Caco-2 (cell line): ENCODE data around the gene RACK1. TPM values are rescaled to one million over a fixed set of nuclear protein-coding genes. Genes with fewer than 3 reads are reported as not detected.
A peak's percentile ranks its signal among the peaks of the same experiment; 100 is the strongest.

Source experiments
- BruUV-seq: library from RNA; stranded (reverse); fragments of 400-500 nt; replicated peaks from 2 replicates; lab custom pipeline; 2021; lab: Mats Ljungman, UMichigan
- CTCF ChIA-PET: fragments of 300-600 bp; sonication (Branson Sonifier 250); formaldehyde crosslinking; loops from one replicate; lab custom pipeline; 2022; ENCODE audit warnings: antibody characterized with exemption; lab: Charles Lee
- POLR2A ChIA-PET: fragments of 300-600 bp; sonication (Branson Sonifier 250); formaldehyde crosslinking; loops from one replicate; lab custom pipeline; 2022; ENCODE audit warnings: antibody characterized with exemption; lab: Charles Lee
- DNase-seq, 2 experiments: peaks; one replicate each; pipeline versions ENCODE4 v3.0.0 to v3.0.0-alpha.2; 2020 to 2022
- H3K27me3 ChIP-seq: replicated peaks from 2 replicates; pipeline ENCODE4 v1.6.0; 2011; ENCODE audit warnings: low read length; ENCODE audit not compliant: control insufficient read depth, insufficient read depth
- H3K36me3 ChIP-seq: 2 replicates; pipeline ENCODE4 v1.5.1; 2011; ENCODE audit warnings: low read length; ENCODE audit not compliant: control insufficient read depth, insufficient read depth
- H3K4me1 ChIP-seq: fragments of 250-450 bp; sonication (Bioruptor Pico); 2 replicates; pipeline ENCODE4 v1.5.1; 2020; ENCODE audit warnings: mild to moderate bottlenecking
- H3K4me3 ChIP-seq: 2 replicates; pipeline ENCODE4 v1.5.1; 2011; ENCODE audit warnings: low read depth, mild to moderate bottlenecking, control low read depth, low read length
- H3K9me3 ChIP-seq: fragments of 250-450 bp; sonication (Bioruptor Pico); 2 replicates; pipeline ENCODE4 v1.5.1; 2020; ENCODE audit warnings: mild to moderate bottlenecking, moderate library complexity
- H3K27ac Mint-ChIP-seq: one replicate; pipeline ENCODE4 v1.8.0; 2022; ENCODE audit warnings: mixed read lengths; ENCODE audit not compliant: unreplicated experiment
- H3K27me3 Mint-ChIP-seq: one replicate; pipeline ENCODE4 v1.8.0; 2022; ENCODE audit warnings: mixed read lengths; ENCODE audit not compliant: insufficient read depth, unreplicated experiment
- H3K36me3 Mint-ChIP-seq: one replicate; pipeline ENCODE4 v1.8.0; 2022; ENCODE audit warnings: mild to moderate bottlenecking, mixed read lengths; ENCODE audit not compliant: insufficient read depth, unreplicated experiment
- H3K4me1 Mint-ChIP-seq: one replicate; pipeline ENCODE4 v1.8.0; 2022; ENCODE audit warnings: low read depth, mixed read lengths; ENCODE audit not compliant: unreplicated experiment
- H3K4me3 Mint-ChIP-seq: one replicate; pipeline ENCODE4 v1.8.0; 2022; ENCODE audit warnings: mild to moderate bottlenecking, moderate library complexity, mixed read lengths; ENCODE audit not compliant: unreplicated experiment
- H3K9me3 Mint-ChIP-seq: one replicate; pipeline ENCODE4 v1.8.0; 2022; ENCODE audit warnings: mixed read lengths; ENCODE audit not compliant: unreplicated experiment
- CTCF ChIP-seq, 2 experiments: fragments of 200-600 bp in 1 of 2; IDR thresholded peaks; 1 replicate in 1 of 2; 2 replicates in 1 of 2; pipeline versions ENCODE4 v1.5.1 to v1.8.0; 2011 to 2022; ENCODE audit warnings: antibody characterized with exemption in 1 of 2, control low read depth in 1 of 2, inconsistent platforms in 1 of 2, low read depth in 1 of 2, low read length in 1 of 2, mild to moderate bottlenecking in 1 of 2, moderate library complexity in 1 of 2; ENCODE audit not compliant: insufficient read depth in 1 of 2, severe bottlenecking in 1 of 2, unreplicated experiment in 1 of 2
- intact Hi-C: fragments of 100-400 bp; cut with micrococcal nuclease; formaldehyde crosslinking; loops from one replicate; pipeline ENCODE4 v1.10.0; 2022; ENCODE audit not compliant: unreplicated experiment
- total RNA-seq: library from RNA; stranded (reverse); gene quantifications from 2 replicates; pipeline ENCODE4 v1.2.3, GENCODE V29; 2022

The RACK1 gene
- total RNA-seq, 1 experiment from 2014 or later: 2,098 TPM

GRCh38 chr5:181229996-181230395, 13.7 kb downstream of the RACK1 start:
- no peaks in the 10 kb centered on the region for H3K9me3 Mint-ChIP-seq
- intact Hi-C loops: no loop called here
- H3K27ac Mint-ChIP-seq: no peak overlapping the region
- no peaks in the 10 kb centered on the region for H3K27me3 ChIP-seq
- no peaks in the 10 kb centered on the region for H3K36me3 ChIP-seq
- H3K4me1 ChIP-seq: no peaks in the 10 kb centered on the region
- no peaks in the 10 kb centered on the region for H3K9me3 ChIP-seq
- no peak for TF ChIP-seq CTCF (IDR thresholded peaks at IDR 0.05; ENCODE audit: insufficient read depth in 1 of 2, low read depth in 1 of 2, low read length in 1 of 2, severe bottlenecking in 1 of 2, unreplicated experiment in 1 of 2)
- no peaks in the 10 kb centered on the region for H3K4me1 Mint-ChIP-seq
- no peak for DNase-seq
- no peaks in the 10 kb centered on the region for H3K27me3 Mint-ChIP-seq
- ChIA-PET CTCF (interaction anchor here (0.7 kb wide), 1 partner anchor 445 kb away, joined by 5 read pairs; no protein-coding TSS in a partner anchor), POLR2A (no interaction called here)
- H3K4me3 Mint-ChIP-seq: no peak overlapping the region
- BruUV-seq: no TSS peak
- H3K4me3 ChIP-seq: no peak overlapping the region
- H3K36me3 Mint-ChIP-seq: peaks cover 43% of the 10 kb centered on the region

GRCh38 chr5:181224390-181225229, 19.1 kb downstream of the RACK1 start:
- ChIA-PET POLR2A (no interaction called here), CTCF (interaction anchor here (1.6 kb wide), 1 partner anchor 40 kb away, joined by 11 read pairs; no protein-coding TSS in a partner anchor)
- BruUV-seq: no TSS peak
- H3K9me3 ChIP-seq: no peaks in the 10 kb centered on the region
- Mint-ChIP-seq H3K27me3 (peaks cover 6% of the 10 kb centered on the region), H3K4me1 (peaks cover 26% of the 10 kb centered on the region), H3K36me3 (peaks cover 37% of the 10 kb centered on the region), H3K4me3 (peak overlapping the region; percentile 86), H3K9me3 (no peaks in the 10 kb centered on the region), H3K27ac (peak overlapping the region; percentile 99)
- H3K36me3 ChIP-seq: no peaks in the 10 kb centered on the region
- no peaks in the 10 kb centered on the region for H3K27me3 ChIP-seq
- H3K4me3 ChIP-seq: peak overlapping the region; percentile 93
- intact Hi-C loops: no loop called here
- no peak for TF ChIP-seq CTCF (IDR thresholded peaks at IDR 0.05; ENCODE audit: insufficient read depth in 1 of 2, low read depth in 1 of 2, low read length in 1 of 2, severe bottlenecking in 1 of 2, unreplicated experiment in 1 of 2)
- no peak for DNase-seq
- no peaks in the 10 kb centered on the region for H3K4me1 ChIP-seq

- intact Hi-C loops: loop anchor here (1.0 kb wide), 5 partner anchors 11 to 40 kb away; partner anchors contain the start of gene TRIM52
- peak overlapping the region; percentile 93 for H3K4me3 ChIP-seq
- ChIA-PET POLR2A (interaction anchor here (0.5 to 1.0 kb wide), 9 partner anchors 11 to 421 kb away, joined by 3 to 15 read pairs (median 7); partner anchors contain the start of genes MGAT1 and RACK1), CTCF (interaction anchor here (1.6 kb wide), 1 partner anchor 39 kb away, joined by 11 read pairs; no protein-coding TSS in a partner anchor)
- H3K36me3 ChIP-seq: no peaks in the 10 kb centered on the region
- H3K27me3 Mint-ChIP-seq: peaks cover 6% of the 10 kb centered on the region
- peaks cover 28% of the 10 kb centered on the region for H3K4me1 Mint-ChIP-seq
- H3K9me3 ChIP-seq: no peaks in the 10 kb centered on the region
- TF ChIP-seq CTCF (IDR thresholded peaks at IDR 0.05; ENCODE audit: insufficient read depth in 1 of 2, low read depth in 1 of 2, low read length in 1 of 2, severe bottlenecking in 1 of 2, unreplicated experiment in 1 of 2): no peak
- no peaks in the 10 kb centered on the region for H3K27me3 ChIP-seq
- no peaks in the 10 kb centered on the region for H3K4me1 ChIP-seq
- peak in 1 of 2 experiments; percentile 72 for DNase-seq
- H3K4me3 Mint-ChIP-seq: peak overlapping the region; percentile 86
- no peaks in the 10 kb centered on the region for H3K9me3 Mint-ChIP-seq
- H3K36me3 Mint-ChIP-seq: peaks cover 32% of the 10 kb centered on the region
- H3K27ac Mint-ChIP-seq: peak overlapping the region; percentile 99
- BruUV-seq: TSS peak; percentile 35
Measured at GRCh38 chr5:181223729-181224389, 19.8 kb downstream of the RACK1 start.
